SK-N-SH (cell line): ENCODE results near the gene HIVEP2. TPM values are rescaled to one million over a fixed set of nuclear protein-coding genes. Genes with fewer than 3 reads are reported as not detected.

Experiments used
- CTCF ChIA-PET: fragments of 300-600, 350-600 bp; formaldehyde crosslinking; extraction: SDS; loops from one replicate; lab custom pipeline; 2021; lab: Yijun Ruan, JAX
- POLR2A ChIA-PET: fragments of 350-600 bp; sonication (Branson Sonifier 250); formaldehyde crosslinking; extraction: SDS; loops from one replicate; lab custom pipeline; 2020; ENCODE audit warnings: antibody characterized with exemption, inconsistent platforms; lab: Yijun Ruan, JAX
- DNase-seq: peaks from one replicate; pipeline ENCODE4 v3.0.0; 2012
- H2AFZ ChIP-seq: fragments of 200-600 bp; sonication (generic); 2 replicates; pipeline ENCODE4 v1.8.1; 2016; ENCODE audit warnings: antibody characterized with exemption, mild to moderate bottlenecking, low read depth
- H3F3A ChIP-seq: fragments of 200-600 bp; sonication (generic); replicated peaks from 2 replicates; pipeline ENCODE3; 2016; ENCODE audit warnings: antibody characterized with exemption, mild to moderate bottlenecking; ENCODE audit not compliant: insufficient read depth
- H3K27ac ChIP-seq, 2 experiments: fragments of 200-500 bp in 1 of 2; fragments of 200-600 bp in 1 of 2; sonication (Bioruptor generic) in 1 of 2; sonication (generic), shearing (Covaris generic) in 1 of 2; 2 replicates each; pipeline versions ENCODE4 v1.5.1 to v1.6.1; 2014 to 2016; ENCODE audit warnings: low read depth in 2 of 2, inconsistent platforms in 1 of 2, low read length in 1 of 2, mild to moderate bottlenecking in 1 of 2, mixed read lengths in 1 of 2
- H3K27me3 ChIP-seq: fragments of 200-600 bp; sonication (generic), shearing (Covaris generic); 2 replicates; pipeline ENCODE4 v1.6.1; 2016; ENCODE audit warnings: mixed run types; ENCODE audit not compliant: insufficient read depth
- H3K36me3 ChIP-seq, 2 experiments: fragments of 200-500 bp in 1 of 2; fragments of 200-600 bp in 1 of 2; sonication (Bioruptor generic) in 1 of 2; sonication (generic) in 1 of 2; replicated peaks in 1 of 2; 2 replicates each; pipeline versions ENCODE3 to v1.5.1; 2014 to 2016; ENCODE audit warnings: low read length in 1 of 2, mild to moderate bottlenecking in 1 of 2; ENCODE audit not compliant: insufficient read depth in 2 of 2, control insufficient read depth in 1 of 2
- H3K4me1 ChIP-seq, 2 experiments: fragments of 200-500 bp in 1 of 2; fragments of 200-600 bp in 1 of 2; sonication (Bioruptor generic) in 1 of 2; sonication (generic), shearing (Covaris generic) in 1 of 2; 2 replicates each; pipeline versions ENCODE4 v1.5.1 to v1.6.1; 2014 to 2016; ENCODE audit warnings: low read depth in 1 of 2, low read length in 1 of 2, mixed run types in 1 of 2; ENCODE audit not compliant: insufficient read depth in 2 of 2, control insufficient read depth in 1 of 2
- H3K4me2 ChIP-seq: fragments of 200-600 bp; sonication (generic), shearing (Covaris generic); 2 replicates; pipeline ENCODE4 v1.6.1; 2017; ENCODE audit warnings: mixed run types
- H3K4me3 ChIP-seq, 2 experiments: fragments of 200-500 bp in 1 of 2; fragments of 200-600 bp in 1 of 2; sonication (Bioruptor generic) in 1 of 2; sonication (generic), shearing (Covaris generic) in 1 of 2; 2 replicates each; pipeline versions ENCODE4 v1.5.1 to v1.8.1; 2014 to 2016; ENCODE audit warnings: low read depth in 2 of 2, inconsistent platforms in 1 of 2, low read length in 1 of 2, mild to moderate bottlenecking in 1 of 2, mixed read lengths in 1 of 2, moderate library complexity in 1 of 2
- H3K79me2 ChIP-seq: fragments of 200-600 bp; sonication (generic); 2 replicates; pipeline ENCODE4 v1.8.1; 2017; ENCODE audit warnings: mild to moderate bottlenecking; ENCODE audit not compliant: insufficient read depth
- H3K9ac ChIP-seq: fragments of 200-600 bp; sonication (generic); 2 replicates; pipeline ENCODE4 v1.6.1; 2017; ENCODE audit warnings: mixed run types
- H3K9me2 ChIP-seq: fragments of 200-600 bp; sonication (generic); 2 replicates; pipeline ENCODE4 v1.6.1; 2017; ENCODE audit warnings: mixed run types
- H3K9me3 ChIP-seq: fragments of 200-600 bp; sonication (generic); 2 replicates; pipeline ENCODE4 v1.6.1; 2017; ENCODE audit warnings: mixed run types, mild to moderate bottlenecking, moderate library complexity
- H4K20me1 ChIP-seq: fragments of 200-600 bp; sonication (generic); 2 replicates; pipeline ENCODE4 v1.6.1; 2017; ENCODE audit warnings: mild to moderate bottlenecking, mixed run types; ENCODE audit not compliant: insufficient read depth
- CHD2 ChIP-seq: fragments of 150-350 bp; IDR thresholded peaks from 2 replicates; pipeline ENCODE4 v1.6.1; 2018; ENCODE audit warnings: low read length; ENCODE audit not compliant: partially characterized antibody
- ELF1 ChIP-seq: IDR thresholded peaks from 2 replicates; pipeline ENCODE4 v1.4.0; 2012
- FOXJ3 ChIP-seq: sonication (generic); formaldehyde crosslinking; IDR thresholded peaks from 2 replicates; pipeline ENCODE4 v1.5.1; 2020; ENCODE audit warnings: mild to moderate bottlenecking, missing genetic modification reagents
- FOXM1 ChIP-seq: IDR thresholded peaks from 2 replicates; pipeline ENCODE4 v1.4.0; 2012; ENCODE audit warnings: low read depth, mild to moderate bottlenecking
- GABPA ChIP-seq: IDR thresholded peaks from 2 replicates; pipeline ENCODE4 v1.4.0; 2012; ENCODE audit warnings: low read depth, mild to moderate bottlenecking
- GATA2 ChIP-seq: sonication (generic); formaldehyde crosslinking; IDR thresholded peaks from 2 replicates; pipeline ENCODE4 v1.5.0; 2020; ENCODE audit warnings: mild to moderate bottlenecking, missing genetic modification reagents
- IRF3 ChIP-seq: fragments of 150-350 bp; IDR thresholded peaks from 2 replicates; pipeline ENCODE4 v1.6.1; 2016; ENCODE audit warnings: mild to moderate bottlenecking, low read depth, low read length
- JUND ChIP-seq: IDR thresholded peaks from 2 replicates; pipeline ENCODE4 v1.4.0; 2012
- MAX ChIP-seq: IDR thresholded peaks from 2 replicates; pipeline ENCODE4 v1.4.0; 2012; ENCODE audit warnings: low read depth
- MXI1 ChIP-seq: IDR thresholded peaks from 2 replicates; pipeline ENCODE4 v1.6.1; 2012; ENCODE audit warnings: mild to moderate bottlenecking, low read depth, low read length, improper control_type of control experiment
- NRF1 ChIP-seq: IDR thresholded peaks from 2 replicates; pipeline ENCODE4 v1.6.1; 2012; ENCODE audit warnings: low read depth, mild to moderate bottlenecking, low read length
- PBX3 ChIP-seq: IDR thresholded peaks from 2 replicates; pipeline ENCODE4; 2012
- POLR2AphosphoS5 ChIP-seq: IDR thresholded peaks from 2 replicates; pipeline ENCODE4 v1.6.1; 2012; ENCODE audit warnings: low read depth, low read length
- RAD21 ChIP-seq: IDR thresholded peaks from 2 replicates; pipeline ENCODE4 v1.6.1; 2012; ENCODE audit warnings: mild to moderate bottlenecking, low read length
- RCOR1 ChIP-seq: fragments of 150-350 bp; IDR thresholded peaks from 2 replicates; pipeline ENCODE4 v1.6.1; 2017; ENCODE audit warnings: antibody characterized with exemption, low read length
- RFX5 ChIP-seq: IDR thresholded peaks from 2 replicates; pipeline ENCODE4 v1.6.1; 2012; ENCODE audit warnings: mild to moderate bottlenecking, improper control_type of control experiment, low read length
- RXRA ChIP-seq: IDR thresholded peaks from 2 replicates; pipeline ENCODE4 v1.4.0; 2012; ENCODE audit warnings: low read depth, mild to moderate bottlenecking, borderline replicate concordance
- SIN3A ChIP-seq: IDR thresholded peaks from 2 replicates; pipeline ENCODE4 v1.6.1; 2012; ENCODE audit warnings: low read depth, mild to moderate bottlenecking, low read length, moderate library complexity, borderline replicate concordance
- TAF1 ChIP-seq: IDR thresholded peaks from 2 replicates; pipeline ENCODE4 v1.6.1; 2012; ENCODE audit warnings: low read depth, mild to moderate bottlenecking, low read length, moderate library complexity, borderline replicate concordance
- TEAD4 ChIP-seq: IDR thresholded peaks from 2 replicates; pipeline ENCODE4 v1.4.0; 2012; ENCODE audit warnings: mild to moderate bottlenecking, borderline replicate concordance; ENCODE audit not compliant: insufficient read depth
- USF1 ChIP-seq: IDR thresholded peaks from 2 replicates; pipeline ENCODE4 v1.4.0; 2012; ENCODE audit warnings: low read depth, borderline replicate concordance
- USF2 ChIP-seq: fragments of 150-350 bp; IDR thresholded peaks from 2 replicates; pipeline ENCODE4 v1.6.1; 2017; ENCODE audit warnings: antibody characterized with exemption, low read length, low read depth, borderline replicate concordance
- YY1 ChIP-seq: IDR thresholded peaks from 2 replicates; pipeline ENCODE4 v1.4.0; 2012; ENCODE audit warnings: low read depth, mild to moderate bottlenecking
- WGBS: methylation state at CpG from one replicate; pipeline ENCODE4 v1.1.6; 2017; ENCODE audit warnings: low lambda C conversion rate; 5-methylcytosine and 5-hydroxymethylcytosine counted together
- polyA plus RNA-seq, 3 experiments: library from polyadenylated mRNA; depleted of rRNA; stranded (reverse); fragments of >200 nt; gene quantifications; 2 replicates each; pipeline ENCODE4 v1.2.3, GENCODE V29; 2012

HIVEP2 gene
- polyA plus RNA-seq, 1 of the 3 experiments (the other 2 are of a cell fraction) = 2.5 TPM

- POLR2A ChIA-PET = no interaction called here
- no peaks in the 10 kb centered on the region for H3K27me3 ChIP-seq
- H3K9me3 ChIP-seq = no peaks in the 10 kb centered on the region
- H2AFZ ChIP-seq = no peak overlapping the region
- no peak overlapping the region for H3K4me3 ChIP-seq
- H3K79me2 ChIP-seq = peaks cover 95% of the 10 kb centered on the region
- CTCF ChIA-PET = no interaction called here
- H3K4me2 ChIP-seq = no peak overlapping the region
- no peak for DNase-seq
- H4K20me1 ChIP-seq = no peaks in the 10 kb centered on the region
- peaks cover 6% of the 10 kb centered on the region for H3F3A ChIP-seq
- no peaks in the 10 kb centered on the region for H3K36me3 ChIP-seq
- no peak for TF ChIP-seq FOXJ3 (CRISPR knock-in tag)
- TF ChIP-seq RXRA = no peak
- no peak for TF ChIP-seq MXI1
- TF ChIP-seq POLR2AphosphoS5 = no peak
- no peak for TF ChIP-seq YY1
- no peak overlapping the region for H3K27ac ChIP-seq
- no peak overlapping the region for H3K9ac ChIP-seq
- peaks cover 5 to 20% of the 10 kb centered on the region in 2 experiments; a peak in 3 of 4 replicates for H3K4me1 ChIP-seq
- 80% methylated on average over 5 of the region's 5 CpGs for WGBS
- H3K9me2 ChIP-seq = no peaks in the 10 kb centered on the region
These were observed 6.5 kb downstream of the HIVEP2 start for GRCh38 chr6:142938510-142938909.

GRCh38 chr6:142937986-142938385 is 7.0 kb downstream of the HIVEP2 start:
- DNase-seq = no peak
- Histone ChIP-seq H3K4me3 (no peak overlapping the region), H3K36me3 (no peaks in the 10 kb centered on the region), H3K4me2 (no peak overlapping the region), H3K4me1 (peaks cover under 1 to 16% of the 10 kb centered on the region in 2 experiments; a peak in 3 of 4 replicates), H3K79me2 (peaks cover 95% of the 10 kb centered on the region), H3K9me3 (no peaks in the 10 kb centered on the region), H3K9ac (no peak overlapping the region), H2AFZ (no peak overlapping the region), H4K20me1 (no peaks in the 10 kb centered on the region), H3K27ac (no peak overlapping the region), H3K9me2 (no peaks in the 10 kb centered on the region), H3K27me3 (no peaks in the 10 kb centered on the region), H3F3A (peaks cover under 1% of the 10 kb centered on the region)
- POLR2A ChIA-PET = no interaction called here
- WGBS = 93% methylated on average over 5 of the region's 5 CpGs
- no peak for TF ChIP-seq USF1
- TF ChIP-seq RFX5 = no peak
- TF ChIP-seq PBX3 = no peak
- TF ChIP-seq RAD21 = no peak
- no peak for TF ChIP-seq ELF1
- no peak for TF ChIP-seq TAF1
- no peak for TF ChIP-seq TEAD4
- no peak for TF ChIP-seq GABPA
- TF ChIP-seq GATA2 (CRISPR knock-in tag) = no peak
- no peak for TF ChIP-seq JUND
- TF ChIP-seq SIN3A = no peak
- TF ChIP-seq USF2 = no peak
- no peak for TF ChIP-seq RCOR1
- no peak for TF ChIP-seq IRF3
- no peak for TF ChIP-seq FOXM1
- no peak for TF ChIP-seq MAX
- TF ChIP-seq NRF1 = no peak
- no peak for TF ChIP-seq YY1
- TF ChIP-seq CHD2 = no peak
- CTCF ChIA-PET = interaction anchor here (0.9 kb wide), 1 partner anchor 56 kb away, joined by 3 read pairs; no protein-coding TSS in a partner anchor
